GM13976 (cell line): ENCODE measurements around the gene SUCLG2.

Source experiments
- DNase-seq: peaks from one replicate; pipeline ENCODE4 v3.0.0; 2012; ENCODE audit warnings: low spot score
- CTCF ChIP-seq: IDR thresholded peaks from 2 replicates; pipeline ENCODE4 v1.5.1; 2012; ENCODE audit warnings: borderline replicate concordance, mild to moderate bottlenecking; ENCODE audit not compliant: insufficient read depth; ENCODE audit errors: extremely low read depth, missing control alignments, control extremely low read depth
- in situ Hi-C: fragments of 300-500 bp; cut with MboI; formaldehyde crosslinking; loops from one replicate; pipeline ENCODE4 v1.12.0; 2022; ENCODE audit warnings: low sequenced_read_pairs, mixed read lengths, inconsistent platforms; ENCODE audit not compliant: unreplicated experiment

Gene SUCLG2

GRCh38 chr3:67377299-67377698 is 277.1 kb downstream of the SUCLG2 start:
- no peak for TF ChIP-seq CTCF
- no peak for DNase-seq
- in situ Hi-C loops, result loop anchor here (10.0 kb wide), 1 partner anchor 262 kb away; no protein-coding TSS in a partner anchor

- in situ Hi-C loops, result loop anchor here (10.0 kb wide), 1 partner anchor 262 kb away; no protein-coding TSS in a partner anchor
- no peak for TF ChIP-seq CTCF
- no peak for DNase-seq
Measured at GRCh38 chr3:67376416-67376815, 278.0 kb downstream of the SUCLG2 start.

- TF ChIP-seq CTCF, result no peak
- in situ Hi-C loops, result loop anchor here (10.0 kb wide), 1 partner anchor 261 kb away; no protein-coding TSS in a partner anchor
- no peak for DNase-seq
Measured at GRCh38 chr3:67375976-67376375, 278.4 kb downstream of the SUCLG2 start.

DNA sequence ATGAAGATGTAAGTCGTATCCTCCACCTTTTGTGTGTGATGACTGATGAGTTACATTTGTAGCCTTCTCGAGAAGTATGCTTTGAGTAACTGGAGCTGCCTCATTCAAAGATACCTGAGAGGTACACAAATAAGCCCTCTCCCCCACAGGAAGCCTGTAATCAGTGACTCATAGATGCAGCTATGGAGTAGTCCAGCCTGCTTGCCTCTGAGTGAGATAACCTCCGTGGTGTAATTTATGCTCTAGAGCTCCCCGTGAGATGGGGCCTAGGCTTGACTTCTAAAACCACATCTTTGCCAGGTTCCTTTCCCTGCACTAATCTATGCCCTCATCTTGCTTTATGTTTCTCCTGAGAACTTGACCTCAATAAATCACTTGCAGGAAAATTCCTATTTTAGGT is 291.7 kb downstream of the SUCLG2 start:
- no peak for DNase-seq
- in situ Hi-C loops, result loop anchor here (25.0 kb wide), 2 partner anchors 375 to 1525 kb away; partner anchors contain the start of gene KBTBD8
- no peak for TF ChIP-seq CTCF

DNA sequence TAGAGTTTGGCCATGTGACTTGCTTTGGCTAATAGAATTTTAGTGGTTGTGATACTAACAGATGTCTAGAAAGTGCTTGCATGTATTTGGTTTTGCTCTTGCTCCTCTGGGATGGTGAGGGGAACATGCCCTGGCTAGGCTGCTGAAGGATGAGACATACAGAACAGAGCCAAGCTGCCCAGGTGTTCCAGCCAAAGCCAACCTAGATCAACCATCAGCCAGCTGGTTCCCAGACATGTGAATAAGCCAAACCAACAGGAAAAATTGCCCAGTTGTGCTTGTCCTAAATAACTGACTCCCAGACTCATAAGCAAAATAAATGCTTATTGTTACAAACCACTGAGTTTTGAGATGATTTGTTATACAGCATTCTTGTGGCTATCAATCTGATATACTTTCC is 292.6 kb downstream of the SUCLG2 start:
- TF ChIP-seq CTCF, result no peak
- in situ Hi-C loops, result loop anchor here (25.0 kb wide), 2 partner anchors 374 to 1526 kb away; partner anchors contain the start of gene KBTBD8
- DNase-seq, result no peak

DNA sequence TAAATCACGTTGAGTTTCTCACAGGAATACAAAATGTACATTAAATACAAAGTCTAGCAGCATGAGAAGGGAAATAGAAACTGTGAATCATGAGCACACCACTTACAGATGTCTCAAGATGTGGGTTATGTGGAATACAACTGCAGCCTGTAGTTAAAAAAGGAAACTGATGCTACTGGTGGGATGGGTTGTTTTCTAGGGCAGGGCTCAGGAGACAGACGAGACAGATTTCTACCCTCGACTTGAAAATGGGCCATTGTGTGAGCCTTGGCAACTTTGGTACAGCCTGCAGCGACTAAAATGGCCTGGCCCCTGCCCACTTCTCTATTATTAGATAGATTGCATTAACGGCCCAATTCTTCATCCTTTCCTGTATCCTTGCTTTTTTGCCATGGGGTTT is 293.1 kb downstream of the SUCLG2 start:
- no peak for TF ChIP-seq CTCF
- in situ Hi-C loops, result loop anchor here (25.0 kb wide), 2 partner anchors 374 to 1526 kb away; partner anchors contain the start of gene KBTBD8
- no peak for DNase-seq
